Heart left ventricle (tissue), 13 donors: ENCODE results near the gene TAGAP.

ENCODE experiments used
- POLR2A ChIP-seq, 2 donors: fragments of 450-650 bp; IDR thresholded peaks; one replicate each; pipeline ENCODE4 v1.6.1; 2017; ENCODE audit warnings: antibody characterized with exemption in 2 of 2, mild to moderate bottlenecking in 2 of 2, moderate library complexity in 2 of 2
- TF ChIP-seq, protein P1 (sequence below), 12 donors: fragments of 200-600 bp; sonication (generic) in 4 of 12; IDR thresholded peaks; one replicate each; pipeline versions ENCODE4 v1.5.0 to v1.8.0; 2018 to 2022; ENCODE audit warnings: antibody characterized with exemption in 12 of 12, mild to moderate bottlenecking in 5 of 12
- donor health status: ischemic (EF 13 %, LVEDD 7.1; RV severe dilation, severe dysfunction).
- donor health status: DM: no; HTN: yes; CAD: no.
- donor health status: DM: no; HTN: no; CAD: no.
- donor health status: ischemic (EF 25% LVEDD 6.9; RV normal size, moderate dysfunction).
- donor health status: ischemic (EF 25% LVEDD 5.7; RV mildly dilated, moderate dysfunction).
- donor health status: ischemic (EF 35%, LVEDD 5.7; RV mildly dilated, moderate dysfunction).
- donor health status: nonischemic (EF 11% LVEDD 7.7; RV severe dilation, severe dysfunction).
- donor health status: DM: yes; HTN: yes; CAD: no.
- donor health status: PGD.
- donor health status: ischemic (EF 29% LVEDD 5.4; RV normal size, mild dysfunction).
- donor health status: nonischemic (EF 23%, LVEDD 6.1; RV moderate dilation, normal function).

DNA sequence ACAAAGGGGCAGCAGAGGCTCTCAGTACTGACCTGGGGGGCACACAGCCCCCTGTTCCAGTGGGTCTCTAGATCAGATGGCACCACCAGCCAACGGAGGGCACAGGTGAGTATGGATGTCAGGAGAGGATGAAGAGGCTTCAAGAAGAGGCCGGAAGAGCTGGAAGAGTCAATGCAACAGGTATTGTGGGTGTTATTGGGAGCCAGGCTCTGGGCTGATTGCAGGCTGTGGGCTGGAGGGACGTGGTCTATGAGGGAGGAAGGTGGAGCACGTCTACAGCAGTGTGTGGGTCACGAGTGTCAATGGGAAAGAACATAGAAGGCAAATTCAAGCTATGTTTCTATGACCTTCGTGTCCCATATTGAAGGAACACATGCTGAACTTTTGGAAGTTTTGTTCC is 18.8 kb upstream of the TAGAP start:
- TF ChIP-seq POLR2A (IDR thresholded peaks at IDR 0.05) = no peak
- TF ChIP-seq, protein P1, sequence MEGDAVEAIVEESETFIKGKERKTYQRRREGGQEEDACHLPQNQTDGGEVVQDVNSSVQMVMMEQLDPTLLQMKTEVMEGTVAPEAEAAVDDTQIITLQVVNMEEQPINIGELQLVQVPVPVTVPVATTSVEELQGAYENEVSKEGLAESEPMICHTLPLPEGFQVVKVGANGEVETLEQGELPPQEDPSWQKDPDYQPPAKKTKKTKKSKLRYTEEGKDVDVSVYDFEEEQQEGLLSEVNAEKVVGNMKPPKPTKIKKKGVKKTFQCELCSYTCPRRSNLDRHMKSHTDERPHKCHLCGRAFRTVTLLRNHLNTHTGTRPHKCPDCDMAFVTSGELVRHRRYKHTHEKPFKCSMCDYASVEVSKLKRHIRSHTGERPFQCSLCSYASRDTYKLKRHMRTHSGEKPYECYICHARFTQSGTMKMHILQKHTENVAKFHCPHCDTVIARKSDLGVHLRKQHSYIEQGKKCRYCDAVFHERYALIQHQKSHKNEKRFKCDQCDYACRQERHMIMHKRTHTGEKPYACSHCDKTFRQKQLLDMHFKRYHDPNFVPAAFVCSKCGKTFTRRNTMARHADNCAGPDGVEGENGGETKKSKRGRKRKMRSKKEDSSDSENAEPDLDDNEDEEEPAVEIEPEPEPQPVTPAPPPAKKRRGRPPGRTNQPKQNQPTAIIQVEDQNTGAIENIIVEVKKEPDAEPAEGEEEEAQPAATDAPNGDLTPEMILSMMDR (IDR thresholded peaks at IDR 0.05) = no peak
